HG03108 (cell line): Measurements from ENCODE around the gene SUSD3.

Experiments
- ATAC-seq: cut with Tn5 transposase; IDR thresholded peaks from one replicate; pipeline ENCODE4 v1.9.1; 2021; ENCODE audit warnings: moderate library complexity; ENCODE audit not compliant: unreplicated experiment

Gene SUSD3

GRCh38 chr9:93051680-93052089 lies 6.8 kb upstream of the SUSD3 start:
- ATAC-seq: no peak

DNA sequence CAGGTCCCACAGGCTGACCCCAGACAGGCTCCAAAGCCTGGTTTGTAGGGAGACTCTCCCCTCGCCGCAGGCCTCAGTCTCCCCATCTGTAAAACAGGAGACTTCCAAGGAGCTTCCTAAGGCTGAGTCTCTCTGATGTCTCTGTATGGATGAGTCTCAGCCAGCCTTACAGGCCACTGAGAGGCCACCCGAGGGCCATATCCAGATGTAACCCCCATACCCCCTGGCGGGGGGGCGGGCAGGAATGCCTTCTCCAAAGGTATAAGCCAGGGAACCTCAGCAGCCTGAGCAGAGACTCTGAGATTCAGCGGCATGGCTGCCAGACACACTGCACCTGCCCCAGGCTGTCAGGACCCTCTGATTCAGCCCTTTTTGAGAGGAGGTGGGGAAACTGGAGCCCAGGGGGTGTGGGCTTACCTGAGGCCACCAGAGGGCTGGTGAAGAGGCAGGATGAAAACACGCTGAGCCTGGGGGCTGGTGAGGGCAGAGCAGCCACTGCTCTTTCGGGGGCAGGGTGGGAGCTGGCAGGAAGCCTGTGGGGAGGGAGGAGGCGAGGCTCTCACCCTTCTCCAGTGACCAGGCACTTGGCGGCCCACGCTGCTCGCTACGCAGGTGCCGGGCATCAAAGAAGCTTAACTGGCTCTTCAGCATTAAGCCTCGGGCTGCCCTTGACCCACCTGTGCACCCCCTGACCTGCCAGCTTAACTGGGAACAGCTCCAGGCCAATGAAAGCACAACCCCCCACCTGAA lies 5.5 kb upstream of the SUSD3 start:
- no peak for ATAC-seq

GRCh38 chr9:93053781-93054331 lies 4.6 kb upstream of the SUSD3 start:
- no peak for ATAC-seq

DNA sequence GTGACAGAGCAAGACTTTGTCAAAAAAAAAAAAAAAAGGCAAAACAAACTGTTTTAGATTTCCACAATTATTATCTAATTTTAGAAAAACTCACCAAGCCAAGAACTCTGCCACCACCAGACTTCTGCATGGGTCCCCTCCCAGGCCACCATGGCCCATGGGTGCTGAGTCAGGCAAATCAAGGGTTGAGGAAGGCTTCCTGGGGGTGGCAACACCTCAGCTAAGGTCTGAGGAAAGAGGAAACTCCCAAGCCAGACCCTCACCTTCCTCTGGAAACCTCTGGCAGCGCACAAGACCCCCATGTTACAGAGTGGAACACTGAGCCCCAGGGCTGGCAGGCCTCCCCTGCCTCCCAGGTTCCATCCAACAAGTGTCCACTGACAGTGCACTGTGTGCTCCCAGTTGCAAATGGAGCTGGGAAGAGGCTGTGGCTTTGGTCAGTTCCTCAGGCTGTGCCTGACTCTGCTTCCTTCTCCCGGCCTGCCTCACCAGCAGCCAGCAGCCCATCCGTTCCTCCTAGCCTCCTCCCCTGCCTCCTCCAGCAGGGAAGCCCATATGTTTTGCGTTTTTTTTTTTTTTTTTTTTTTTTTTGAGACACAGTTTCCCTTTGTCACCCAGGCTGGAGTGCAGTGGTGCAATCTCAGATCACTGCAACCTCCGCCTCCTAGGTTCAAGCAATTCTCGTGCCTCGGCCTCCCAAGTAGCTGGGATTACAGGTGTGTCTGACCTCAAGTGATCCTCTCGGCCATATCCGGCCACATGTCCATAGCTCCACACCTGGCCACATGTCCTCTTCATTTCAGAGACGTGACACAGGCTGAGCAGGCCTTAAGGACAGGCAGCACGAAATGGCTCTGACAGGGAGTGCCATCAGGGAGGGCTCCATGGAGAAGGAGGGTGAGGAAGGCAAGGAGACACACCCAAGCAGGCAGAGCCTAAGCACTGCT lies 3.5 kb upstream of the SUSD3 start:
- no peak for ATAC-seq

DNA sequence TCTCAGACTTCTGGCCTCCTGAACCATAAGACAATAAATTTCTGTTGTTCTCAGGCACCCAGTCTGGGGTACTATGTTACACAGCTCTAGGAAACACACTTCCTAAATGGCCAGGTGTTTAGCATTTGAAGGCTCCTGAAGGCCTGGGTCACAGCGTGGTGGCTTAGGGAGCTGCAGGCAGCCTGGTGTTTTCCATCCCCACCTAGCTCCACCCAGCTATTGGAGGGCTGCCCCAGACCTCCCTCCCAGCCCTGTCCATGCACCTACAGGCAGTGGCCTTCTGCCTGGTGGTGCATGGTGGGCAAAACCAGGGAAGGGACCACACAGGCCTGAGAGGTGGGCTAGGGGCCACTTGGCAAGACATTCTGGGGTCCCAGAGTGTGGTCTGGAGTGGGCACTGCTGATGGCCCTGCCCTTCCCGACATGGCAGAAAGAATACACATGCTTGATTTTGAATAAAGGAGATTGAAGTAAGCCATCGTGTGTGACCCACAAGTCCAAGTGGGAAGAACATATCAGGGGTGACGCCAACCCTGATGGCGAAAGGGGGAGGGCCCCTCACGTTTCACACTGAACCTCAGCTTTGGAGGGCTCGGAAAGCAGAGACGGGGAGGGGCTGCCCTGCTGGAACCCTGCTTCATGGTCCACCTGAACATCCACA lies 1.3 kb upstream of the SUSD3 start:
- no peak for ATAC-seq

DNA sequence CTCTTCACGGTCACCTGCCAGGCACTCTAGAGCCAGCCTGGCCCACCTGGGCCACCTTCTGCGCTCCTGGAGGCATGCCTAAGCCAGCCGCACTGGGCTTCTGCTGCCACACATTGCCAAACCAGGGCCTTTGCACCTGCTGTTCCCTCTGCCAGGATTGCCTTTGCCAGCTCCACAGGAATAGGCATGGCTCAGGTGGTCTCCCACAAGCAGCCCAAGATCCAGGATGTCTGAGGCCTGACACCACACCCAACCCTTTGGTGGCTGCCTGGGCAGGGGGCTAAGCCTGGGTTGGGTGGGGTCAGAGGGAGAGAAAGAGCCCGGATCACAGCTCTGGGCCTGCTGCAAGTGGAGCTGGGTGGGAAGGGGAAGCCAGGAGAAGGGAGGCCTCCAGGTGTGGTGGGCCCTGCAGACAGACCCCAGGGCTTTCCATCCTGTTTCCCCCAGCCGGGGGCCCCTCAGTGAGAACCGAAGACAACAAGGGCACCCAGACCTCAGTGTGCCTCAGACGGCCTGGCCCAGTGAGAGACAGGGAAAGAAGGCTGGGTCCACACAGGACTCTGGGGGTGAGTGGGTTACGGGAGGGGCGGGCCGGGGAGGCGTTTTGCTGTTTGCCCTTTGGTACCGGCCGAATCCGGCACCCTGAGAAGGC lies 672 bp upstream of the SUSD3 start:
- ATAC-seq: no peak

- no peak for ATAC-seq
Observed at GRCh38 chr9:93059011-93059714, 662 bp downstream of the SUSD3 start.

GRCh38 chr9:93059715-93060578 lies 1.4 kb downstream of the SUSD3 start:
- ATAC-seq: no peak

DNA sequence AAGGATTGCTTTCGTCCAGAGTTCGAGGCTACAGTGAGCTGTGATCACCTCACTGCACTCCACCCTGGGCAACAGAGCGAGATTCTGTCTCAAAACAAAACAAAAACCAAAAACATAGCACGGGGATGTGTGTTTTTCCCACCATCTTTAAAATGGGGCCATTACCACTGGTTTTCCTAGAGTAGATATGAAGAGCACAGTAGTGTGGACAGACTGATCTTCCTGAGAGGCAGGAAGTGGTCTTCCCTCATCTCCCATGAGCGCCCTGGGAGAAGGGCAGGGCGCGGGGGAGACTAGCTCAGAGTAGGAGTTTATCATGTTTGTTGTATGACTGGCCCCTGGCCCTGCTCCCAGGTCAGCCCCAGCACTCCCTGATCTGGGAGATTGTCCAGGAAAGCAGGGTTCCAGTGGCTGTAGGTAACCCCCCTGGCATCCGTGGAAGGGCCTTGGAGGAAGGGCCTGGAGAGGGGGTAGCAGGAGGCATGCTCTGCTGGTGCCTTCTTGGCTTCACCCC lies 2.3 kb downstream of the SUSD3 start:
- no peak for ATAC-seq

GRCh38 chr9:93061260-93061751 lies 2.8 kb downstream of the SUSD3 start:
- no peak for ATAC-seq

DNA sequence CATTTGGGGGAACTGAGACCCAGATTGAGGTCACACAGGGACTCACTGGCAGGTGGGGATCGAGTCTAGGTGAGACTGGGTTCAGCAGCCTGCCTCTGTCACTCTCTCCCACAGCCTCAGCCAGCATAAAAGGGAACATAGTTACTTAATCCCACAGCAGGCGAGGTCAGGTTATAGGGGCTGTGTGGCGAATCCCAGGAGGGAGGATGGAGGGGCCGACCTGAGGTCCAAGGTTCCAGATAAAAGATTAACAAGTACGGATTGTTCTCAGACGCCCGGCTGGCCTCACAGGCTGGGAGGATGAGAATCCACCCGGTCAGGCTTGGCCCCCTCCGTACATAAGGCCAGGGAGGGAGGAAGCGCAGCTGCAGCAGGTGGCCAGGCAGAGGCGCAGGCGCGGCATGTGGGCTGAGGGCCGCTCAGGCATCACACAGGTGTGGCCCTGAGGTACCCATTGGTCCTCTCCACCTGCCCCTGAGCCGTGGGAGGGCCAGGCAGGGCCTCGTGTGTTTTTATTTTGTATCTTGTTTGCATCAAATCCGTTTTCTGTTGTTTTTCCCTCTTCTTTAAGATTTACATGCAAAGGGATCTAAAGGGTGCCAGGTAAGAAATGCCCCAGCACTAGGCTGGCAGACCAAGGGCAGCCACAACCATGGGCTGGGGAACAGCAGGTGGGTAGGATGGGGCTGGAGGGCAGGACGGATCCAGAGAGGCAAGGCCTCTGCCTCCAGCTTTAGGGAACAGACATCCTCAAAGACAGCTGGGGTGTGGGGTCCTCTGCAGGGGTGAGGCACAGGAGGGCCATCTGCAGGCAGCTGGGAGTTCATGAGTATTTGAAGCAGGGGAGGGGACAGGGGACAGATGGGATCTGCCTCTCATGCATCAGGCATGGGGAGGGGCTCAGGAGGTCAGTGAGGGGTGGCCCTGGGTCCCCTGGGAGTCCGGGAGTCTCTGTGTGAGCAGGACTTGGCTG lies 3.6 kb downstream of the SUSD3 start:
- ATAC-seq: peak; percentile 31

GRCh38 chr9:93064392-93065134 lies 6.1 kb downstream of the SUSD3 start:
- peak; percentile 85 for ATAC-seq

- no peak for ATAC-seq
Observed at GRCh38 chr9:93065135-93065720, 6.7 kb downstream of the SUSD3 start.

- ATAC-seq: no peak
Observed at GRCh38 chr9:93066978-93067603, 8.6 kb downstream of the SUSD3 start.

- no peak for ATAC-seq
Observed at GRCh38 chr9:93068956-93069355, 10.5 kb downstream of the SUSD3 start.

GRCh38 chr9:93071464-93071863 lies 13.0 kb downstream of the SUSD3 start:
- ATAC-seq: no peak
